ENCODE results near the gene OR10H5.
"Not testable (repeated sequence)": the region's sequence is repeated elsewhere in the genome, so short reads cannot be mapped to it uniquely, and the experiment has no call there.

Gene OR10H5

GRCh38 chr19:15787611-15788155 lies at the start of gene OR10H5:
OR10H5 (plus strand) TSS chr19:15787661; CDS start chr19:15794049, 6,388 bp downstream.
- DNase-seq = no peak

GRCh38 chr19:15737722-15738121 lies 49.7 kb upstream of the OR10H5 start, which contains the start of gene OR10H3:
OR10H3 (plus strand) TSS chr19:15737985; CDS start chr19:15741393, 3,408 bp downstream.
- DNase-seq = no peak

- no peak for DNase-seq
Observed at GRCh38 chr19:15740785-15741184, 46.7 kb upstream of the OR10H5 start.

GRCh38 chr19:15748239-15748638 lies 39.2 kb upstream of the OR10H5 start:
- no peak for DNase-seq

- DNase-seq = no peak
Observed at GRCh38 chr19:15758379-15758778, 29.1 kb upstream of the OR10H5 start.

GRCh38 chr19:15759962-15760565 lies 27.4 kb upstream of the OR10H5 start:
- DNase-seq = no peak

- no peak for DNase-seq
Observed at GRCh38 chr19:15769586-15769985, 17.9 kb upstream of the OR10H5 start.

- not testable (repeated sequence) for DNase-seq
Observed at GRCh38 chr19:15774159-15774558, 13.3 kb upstream of the OR10H5 start.

GRCh38 chr19:15775249-15775648 lies 12.2 kb upstream of the OR10H5 start:
- no peak for DNase-seq

- no peak for DNase-seq
Observed at GRCh38 chr19:15776264-15776663, 11.2 kb upstream of the OR10H5 start.

- DNase-seq = no peak
Observed at GRCh38 chr19:15776991-15777970, 10.2 kb upstream of the OR10H5 start.

- DNase-seq = no peak
Observed at GRCh38 chr19:15779756-15780476, 7.5 kb upstream of the OR10H5 start.

GRCh38 chr19:15780610-15781418 lies 6.6 kb upstream of the OR10H5 start:
- DNase-seq = no peak

GRCh38 chr19:15781661-15782060 lies 5.8 kb upstream of the OR10H5 start:
- no peak for DNase-seq

GRCh38 chr19:15782211-15782610 lies 5.2 kb upstream of the OR10H5 start:
- no peak for DNase-seq

- DNase-seq = not testable (repeated sequence)
Observed at GRCh38 chr19:15782896-15783295, 4.6 kb upstream of the OR10H5 start.

GRCh38 chr19:15788594-15789270 lies 1.3 kb downstream of the OR10H5 start:
- no peak for DNase-seq

GRCh38 chr19:15790096-15790495 lies 2.6 kb downstream of the OR10H5 start:
- no peak for DNase-seq

- DNase-seq = not testable (repeated sequence)
Observed at GRCh38 chr19:15794279-15794678, 6.8 kb downstream of the OR10H5 start.

GRCh38 chr19:15810335-15810734 lies 22.9 kb downstream of the OR10H5 start:
- no peak for DNase-seq

GRCh38 chr19:15811476-15811875 lies 24.0 kb downstream of the OR10H5 start:
- no peak for DNase-seq
